HL-60 (cell line): Measurements from ENCODE around the gene ANXA2.

Experiments
- POLR2AphosphoS5 ChIP-seq: IDR thresholded peaks from 2 replicates; pipeline ENCODE4 v1.6.1; 2012; ENCODE audit warnings: low read depth
- REST ChIP-seq: IDR thresholded peaks from 2 replicates; pipeline ENCODE4 v1.6.1; 2012; ENCODE audit warnings: low read depth; ENCODE audit not compliant: insufficient replicate concordance
- TF ChIP-seq, protein P1 (sequence below): IDR thresholded peaks from one replicate; pipeline ENCODE4 v1.5.1; 2011; ENCODE audit warnings: low read length, control low read depth, inconsistent platforms; ENCODE audit not compliant: insufficient read depth

- TF ChIP-seq, protein P1, sequence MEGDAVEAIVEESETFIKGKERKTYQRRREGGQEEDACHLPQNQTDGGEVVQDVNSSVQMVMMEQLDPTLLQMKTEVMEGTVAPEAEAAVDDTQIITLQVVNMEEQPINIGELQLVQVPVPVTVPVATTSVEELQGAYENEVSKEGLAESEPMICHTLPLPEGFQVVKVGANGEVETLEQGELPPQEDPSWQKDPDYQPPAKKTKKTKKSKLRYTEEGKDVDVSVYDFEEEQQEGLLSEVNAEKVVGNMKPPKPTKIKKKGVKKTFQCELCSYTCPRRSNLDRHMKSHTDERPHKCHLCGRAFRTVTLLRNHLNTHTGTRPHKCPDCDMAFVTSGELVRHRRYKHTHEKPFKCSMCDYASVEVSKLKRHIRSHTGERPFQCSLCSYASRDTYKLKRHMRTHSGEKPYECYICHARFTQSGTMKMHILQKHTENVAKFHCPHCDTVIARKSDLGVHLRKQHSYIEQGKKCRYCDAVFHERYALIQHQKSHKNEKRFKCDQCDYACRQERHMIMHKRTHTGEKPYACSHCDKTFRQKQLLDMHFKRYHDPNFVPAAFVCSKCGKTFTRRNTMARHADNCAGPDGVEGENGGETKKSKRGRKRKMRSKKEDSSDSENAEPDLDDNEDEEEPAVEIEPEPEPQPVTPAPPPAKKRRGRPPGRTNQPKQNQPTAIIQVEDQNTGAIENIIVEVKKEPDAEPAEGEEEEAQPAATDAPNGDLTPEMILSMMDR: no peak
- TF ChIP-seq POLR2AphosphoS5 (no peak), REST (no peak)
Measured at GRCh38 chr15:60392601-60392985, 5.2 kb downstream of the ANXA2 start.
